Stomach smooth muscle (tissue), 2 donors: ENCODE data around the gene BBS5.
"Not testable (repeated sequence)": the region's sequence is repeated elsewhere in the genome, so short reads cannot be mapped to it uniquely, and the experiment has no call there.

ENCODE experiments used
- H3K27ac ChIP-seq: one replicate; pipeline ENCODE4 v1.7.0; 2013; ENCODE audit warnings: mild to moderate bottlenecking, low read length, inconsistent platforms
- H3K27me3 ChIP-seq, 2 donors: one replicate each; pipeline ENCODE4 v1.7.0; 2013; ENCODE audit warnings: low read length in 2 of 2; ENCODE audit not compliant: insufficient read depth in 2 of 2, control insufficient read depth in 1 of 2
- H3K36me3 ChIP-seq, 2 donors: one replicate each; pipeline ENCODE4 v1.7.0; 2013; ENCODE audit warnings: low read length in 2 of 2; ENCODE audit not compliant: control insufficient read depth in 2 of 2, insufficient read depth in 2 of 2
- H3K4me1 ChIP-seq: one replicate; pipeline ENCODE4 v1.7.0; 2013; ENCODE audit warnings: low read length; ENCODE audit not compliant: control insufficient read depth, insufficient read depth
- H3K4me3 ChIP-seq, 2 donors: one replicate each; pipeline ENCODE4 v1.7.0; 2013; ENCODE audit warnings: low read length in 2 of 2
- H3K9ac ChIP-seq, 2 donors: one replicate each; pipeline ENCODE4 v1.7.0; 2013; ENCODE audit warnings: low read length in 2 of 2, mild to moderate bottlenecking in 1 of 2
- H3K9me3 ChIP-seq, 2 donors: one replicate each; pipeline ENCODE4 v1.7.0; 2013; ENCODE audit warnings: low read length in 2 of 2; ENCODE audit not compliant: control insufficient read depth in 2 of 2
- donor health status: healthy.
- donor health status: Pancreatic carcinoma.

The BBS5 gene

DNA sequence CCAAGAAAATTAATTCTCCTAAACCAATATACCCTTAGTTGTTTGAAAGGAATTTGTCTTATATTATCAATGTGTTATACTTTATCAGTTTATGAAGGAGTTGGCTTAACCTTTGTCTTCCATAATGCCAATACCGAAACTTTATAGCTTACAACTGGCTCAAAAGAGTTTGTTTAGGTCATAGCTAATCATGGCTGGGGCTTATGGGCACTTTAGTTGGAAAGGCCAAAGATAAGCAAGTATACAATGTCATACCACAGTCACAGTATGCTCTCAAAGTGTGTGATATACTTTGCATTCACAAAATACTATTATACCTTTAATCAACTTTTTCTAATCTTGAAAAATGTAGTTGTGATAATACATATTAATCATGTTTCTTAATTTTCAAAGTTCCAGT lies 32.5 kb downstream of the BBS5 start:
- no peak overlapping the region for H3K27ac ChIP-seq
- H3K4me1 ChIP-seq = peaks cover 4% of the 10 kb centered on the region
- H3K9ac ChIP-seq = no peak overlapping the region
- H3K36me3 ChIP-seq = no peaks in the 10 kb centered on the region
- H3K27me3 ChIP-seq = no peaks in the 10 kb centered on the region
- H3K4me3 ChIP-seq = no peak overlapping the region
- peaks cover 0 to 4% of the 10 kb centered on the region in 2 donors for H3K9me3 ChIP-seq

GRCh38 chr2:169512525-169512924 lies 33.2 kb downstream of the BBS5 start:
- H3K9me3 ChIP-seq = peaks cover 0 to 4% of the 10 kb centered on the region in 2 donors
- H3K4me3 ChIP-seq = no peak overlapping the region
- no peaks in the 10 kb centered on the region for H3K36me3 ChIP-seq
- H3K27me3 ChIP-seq = no peaks in the 10 kb centered on the region
- H3K27ac ChIP-seq = no peak overlapping the region
- peaks cover 4% of the 10 kb centered on the region for H3K4me1 ChIP-seq
- H3K9ac ChIP-seq = no peak overlapping the region

DNA sequence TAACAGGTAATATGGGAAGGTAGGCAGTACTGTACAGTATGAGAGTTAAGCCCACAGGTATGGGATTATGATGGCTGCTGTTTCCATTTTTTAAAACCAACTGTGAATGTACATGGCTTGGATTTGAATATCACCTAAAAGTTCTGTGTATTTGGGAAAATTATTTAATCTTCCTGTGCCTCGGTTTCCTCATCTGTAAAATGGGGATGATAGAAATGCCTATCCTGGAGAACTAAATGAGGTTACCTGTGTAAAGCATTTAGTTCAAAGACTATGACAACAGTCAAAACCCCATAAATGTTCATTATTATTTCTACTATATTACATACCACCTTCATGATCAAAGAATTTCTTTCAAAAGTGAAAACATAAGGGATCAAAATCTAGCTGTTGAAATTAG lies 33.8 kb downstream of the BBS5 start:
- H3K9ac ChIP-seq = no peak overlapping the region
- H3K27ac ChIP-seq = no peak overlapping the region

DNA sequence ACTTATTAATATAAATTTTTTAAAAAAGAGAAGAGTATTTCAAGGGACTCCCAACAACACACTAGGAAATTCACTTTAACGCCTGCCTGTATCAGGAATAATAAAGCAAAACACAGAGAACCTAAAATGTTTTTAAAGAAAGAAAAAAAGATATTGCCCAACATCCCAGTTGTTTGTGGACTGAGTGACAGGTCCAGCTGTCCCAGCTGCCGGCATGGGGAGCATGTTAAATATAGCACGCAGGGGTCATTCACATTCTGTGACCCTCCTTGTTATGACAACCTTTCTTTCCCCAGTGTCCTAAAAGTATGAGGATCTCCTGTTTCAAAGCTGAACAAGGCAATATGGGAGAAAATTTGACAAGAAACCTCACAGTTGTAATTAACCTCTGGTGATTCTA lies 34.6 kb downstream of the BBS5 start:
- peaks cover 4% of the 10 kb centered on the region for H3K4me1 ChIP-seq
- H3K27ac ChIP-seq = no peak overlapping the region
- no peak overlapping the region for H3K9ac ChIP-seq
- H3K9me3 ChIP-seq = no peaks in the 10 kb centered on the region
- H3K27me3 ChIP-seq = no peaks in the 10 kb centered on the region
- no peak overlapping the region for H3K4me3 ChIP-seq
- H3K36me3 ChIP-seq = no peaks in the 10 kb centered on the region

More for the DNA sequence above, 33.8 kb downstream of the BBS5 start:
- Histone ChIP-seq H3K36me3 (no peaks in the 10 kb centered on the region), H3K27me3 (no peaks in the 10 kb centered on the region), H3K4me1 (peaks cover 4% of the 10 kb centered on the region), H3K4me3 (no peak overlapping the region), H3K9me3 (peaks cover 0 to under 1% of the 10 kb centered on the region in 2 donors)

DNA sequence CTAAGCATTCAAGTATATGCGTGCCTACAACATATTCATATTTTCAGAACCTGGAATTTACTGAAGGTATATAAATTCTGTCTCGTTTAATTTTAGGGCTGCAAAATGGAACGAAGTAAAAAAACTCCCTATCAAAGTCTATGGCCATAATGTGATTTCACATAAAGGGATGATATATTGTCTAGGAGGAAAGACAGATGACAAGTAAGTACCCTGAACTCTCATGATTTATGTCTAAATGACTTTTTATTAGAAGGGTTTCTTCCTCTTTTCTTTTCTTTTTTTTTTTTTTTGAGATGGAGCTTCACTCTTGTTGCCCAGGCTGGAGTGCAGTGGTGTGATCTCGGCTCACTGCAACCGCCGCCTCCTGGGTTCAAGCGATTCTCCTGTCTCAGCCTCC lies 35.5 kb downstream of the BBS5 start:
- H3K4me3 ChIP-seq, H3K9me3 ChIP-seq, H3K4me1 ChIP-seq, H3K27ac ChIP-seq, H3K36me3 ChIP-seq, H3K9ac ChIP-seq, H3K27me3 ChIP-seq: not testable (repeated sequence)

DNA sequence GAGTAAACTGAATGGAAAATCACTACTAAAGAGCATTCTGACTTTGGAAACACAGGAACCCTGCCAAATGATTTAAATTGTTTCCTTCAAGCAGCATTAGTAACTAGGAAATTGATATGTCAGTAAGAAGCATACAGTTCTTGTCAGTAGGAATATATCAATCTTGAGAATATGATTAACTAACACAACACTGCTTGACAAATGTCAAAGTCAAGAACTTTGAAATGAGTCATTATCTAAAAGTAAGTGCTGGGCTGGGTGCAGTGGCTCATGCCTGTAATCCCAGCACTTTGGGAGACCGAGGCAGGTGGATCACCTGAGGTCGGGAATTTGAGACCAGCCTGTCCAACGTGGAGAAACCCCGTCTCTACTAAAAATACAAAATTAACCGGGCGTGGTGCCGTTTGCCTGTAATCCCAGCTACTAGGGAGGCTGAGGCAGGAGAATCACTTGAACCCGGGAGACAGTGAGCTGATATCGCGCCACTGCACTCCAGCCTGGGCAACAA lies 37.2 kb downstream of the BBS5 start:
- not testable (repeated sequence) for H3K9ac ChIP-seq, H3K27ac ChIP-seq, H3K4me1 ChIP-seq, H3K4me3 ChIP-seq, H3K27me3 ChIP-seq, H3K9me3 ChIP-seq, H3K36me3 ChIP-seq

GRCh38 chr2:169520896-169521295 lies 41.6 kb downstream of the BBS5 start:
- Histone ChIP-seq H3K9ac (no peak overlapping the region), H3K27ac (no peak overlapping the region), H3K36me3 (peaks cover 7% of the 10 kb centered on the region in 2 donors), H3K27me3 (no peaks in the 10 kb centered on the region), H3K9me3 (no peaks in the 10 kb centered on the region), H3K4me1 (no peaks in the 10 kb centered on the region), H3K4me3 (no peak overlapping the region)

- Histone ChIP-seq H3K9me3 (no peaks in the 10 kb centered on the region), H3K4me1 (no peaks in the 10 kb centered on the region), H3K36me3 (peaks cover 7% of the 10 kb centered on the region in 2 donors)
Measured at GRCh38 chr2:169523681-169524080, 44.4 kb downstream of the BBS5 start.

DNA sequence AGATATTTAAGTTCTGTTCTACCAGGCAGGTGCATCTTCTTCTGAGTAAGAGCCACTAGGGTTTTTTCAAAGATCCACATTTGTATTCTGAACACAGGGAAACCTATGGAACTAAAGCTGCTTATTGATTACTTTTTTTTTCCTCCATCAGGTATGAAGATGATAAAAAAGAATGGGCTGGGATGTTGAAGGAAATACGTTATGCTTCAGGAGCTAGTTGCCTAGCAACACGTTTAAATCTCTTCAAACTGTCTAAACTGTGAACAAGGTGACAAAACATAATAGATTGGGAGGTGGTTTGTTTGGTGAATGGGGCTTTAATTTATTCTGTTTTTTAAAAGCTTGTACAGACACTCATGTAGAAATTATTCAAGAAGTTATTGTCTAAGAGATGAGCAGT lies 46.1 kb downstream of the BBS5 start:
- Histone ChIP-seq H3K4me1 (no peaks in the 10 kb centered on the region), H3K9me3 (no peaks in the 10 kb centered on the region), H3K27ac (no peak overlapping the region), H3K27me3 (no peaks in the 10 kb centered on the region), H3K36me3 (peaks cover 7 to 12% of the 10 kb centered on the region in 2 donors), H3K4me3 (no peak overlapping the region), H3K9ac (no peak overlapping the region)

More at GRCh38 chr2:169523681-169524080, 44.4 kb downstream of the BBS5 start:
- no peak overlapping the region for H3K9ac ChIP-seq
- H3K27me3 ChIP-seq = no peaks in the 10 kb centered on the region
- no peak overlapping the region for H3K27ac ChIP-seq
- no peak overlapping the region for H3K4me3 ChIP-seq

DNA sequence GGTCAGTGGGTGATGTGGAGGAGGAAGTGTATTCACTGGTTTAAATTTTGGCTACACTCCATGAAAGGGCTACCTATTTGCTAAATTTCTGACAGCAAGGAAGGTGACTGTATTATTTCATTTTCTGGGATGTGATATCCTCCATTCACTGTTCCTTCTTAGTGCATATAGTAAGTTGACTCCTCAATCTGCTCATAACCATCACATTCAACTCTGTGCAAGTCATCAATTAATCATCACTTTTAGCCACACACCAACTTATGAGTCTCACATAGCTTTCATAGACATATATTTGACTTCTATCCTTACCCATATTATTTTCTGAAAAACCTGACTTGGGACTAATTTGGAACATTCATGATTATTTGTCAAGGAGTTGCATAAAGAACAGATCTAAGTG lies 47.2 kb downstream of the BBS5 start:
- H3K4me3 ChIP-seq = no peak overlapping the region
- no peak overlapping the region for H3K27ac ChIP-seq
- no peaks in the 10 kb centered on the region for H3K4me1 ChIP-seq
- H3K27me3 ChIP-seq = no peaks in the 10 kb centered on the region
- peaks cover 7 to 12% of the 10 kb centered on the region in 2 donors for H3K36me3 ChIP-seq
- H3K9me3 ChIP-seq = no peaks in the 10 kb centered on the region
- no peak overlapping the region for H3K9ac ChIP-seq

DNA sequence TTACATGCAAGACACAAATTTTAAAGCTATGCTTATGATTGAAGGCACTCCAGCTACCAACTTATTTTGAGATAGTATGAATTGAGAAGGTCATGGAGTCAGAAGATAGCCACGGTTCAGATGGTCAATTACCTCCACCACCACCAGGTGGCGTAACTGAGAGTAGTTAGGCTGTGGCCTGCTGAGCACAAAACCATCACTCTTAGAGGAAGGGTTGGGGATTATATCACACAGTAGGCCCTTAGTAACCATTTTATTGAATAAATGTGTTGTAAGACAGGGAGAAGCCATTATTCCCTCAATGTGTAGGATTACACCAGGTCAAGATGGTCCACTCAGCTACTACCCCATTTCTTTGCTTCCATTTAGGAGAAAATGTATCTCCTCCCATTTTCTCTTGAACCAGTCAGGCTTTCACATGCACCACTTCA lies 49.0 kb downstream of the BBS5 start:
- Histone ChIP-seq H3K4me1 (no peaks in the 10 kb centered on the region), H3K27ac (no peak overlapping the region), H3K27me3 (no peaks in the 10 kb centered on the region), H3K4me3 (no peak overlapping the region), H3K36me3 (peaks cover 7 to 9% of the 10 kb centered on the region in 2 donors), H3K9me3 (no peaks in the 10 kb centered on the region), H3K9ac (no peak overlapping the region)
